ENCODE results near the gene CACUL1.

Gene CACUL1

GRCh38 chr10:118638680-118639079, 116.1 kb downstream of the CACUL1 start:
- Histone ChIP-seq H3K36me3 (ENCODE audit: control insufficient read depth in 1 of 2, insufficient read depth in 2 of 2, low read length in 2 of 2) (no peaks in the 10 kb centered on the region), H3K4me3 (ENCODE audit: low read depth, low read length) (no peak overlapping the region), H3K18ac (ENCODE audit: low read length) (no peak overlapping the region)

DNA sequence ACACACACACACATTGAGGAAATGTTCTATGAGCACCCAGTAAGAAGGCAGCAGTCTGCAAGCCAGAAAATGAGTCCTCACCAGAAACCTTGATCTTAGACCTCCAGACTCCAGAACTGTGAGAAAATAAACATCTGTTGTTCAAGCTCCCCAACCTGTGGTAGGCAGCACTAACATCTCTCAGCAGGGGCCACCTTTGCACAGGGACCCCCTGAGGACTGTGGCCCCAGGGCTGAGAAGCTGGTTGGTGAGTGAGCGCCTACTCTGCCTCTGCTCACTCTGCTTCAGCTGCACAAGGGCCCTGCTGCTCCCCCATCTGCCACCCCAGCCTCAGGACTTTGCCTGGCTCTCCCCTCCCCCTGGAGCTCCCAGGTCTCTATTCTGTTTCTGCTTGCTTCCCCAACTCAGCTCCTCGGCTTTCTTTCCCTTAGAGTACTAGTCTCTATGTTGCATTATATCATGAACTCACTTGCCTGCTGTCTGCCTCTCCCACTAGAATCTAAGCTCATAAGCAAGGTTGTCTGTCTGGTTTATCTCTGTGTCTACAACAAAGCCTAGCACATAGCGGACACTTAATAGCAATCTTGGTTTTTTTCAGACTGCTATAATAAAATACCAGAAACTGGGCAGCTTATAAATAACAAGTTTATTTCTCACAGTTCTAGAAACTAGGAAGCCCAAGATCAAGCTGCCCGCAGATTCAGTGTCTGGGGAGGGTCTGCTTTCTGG, 118.9 kb downstream of the CACUL1 start:
- no CpG with 5 or more reads among the region's 4 CpGs for WGBS (ENCODE audit: extremely low coverage, insufficient coverage, insufficient read length)
- Histone ChIP-seq H2BK120ac (ENCODE audit: insufficient read depth, low read length, poor library complexity) (no peak overlapping the region), H3K36me3 (ENCODE audit: control insufficient read depth in 1 of 2, insufficient read depth in 2 of 2, low read length in 2 of 2) (no peaks in the 10 kb centered on the region), H3K4ac (ENCODE audit: low read depth, low read length) (no peak overlapping the region), H3K79me2 (ENCODE audit: control insufficient read depth, insufficient read depth, low read length, poor library complexity) (no peaks in the 10 kb centered on the region), H3K27ac (ENCODE audit: low read depth, low read length) (no peak overlapping the region), H3K9me3 (ENCODE audit: insufficient read depth, low read depth, low read length) (peaks cover 4% of the 10 kb centered on the region), H3K18ac (ENCODE audit: low read length) (no peak overlapping the region), H2AFZ (ENCODE audit: insufficient read depth, low read length, poor library complexity) (no peak overlapping the region), H4K8ac (ENCODE audit: low read depth, low read length) (no peak overlapping the region), H2AK5ac (ENCODE audit: low read length) (no peak overlapping the region), H4K91ac (ENCODE audit: low read depth, low read length) (no peak overlapping the region), H2BK5ac (ENCODE audit: low read depth, low read length, poor library complexity) (no peak overlapping the region), H3K4me3 (ENCODE audit: low read depth, low read length) (no peak overlapping the region), H3K4me2 (ENCODE audit: low read length) (no peak overlapping the region), H2BK12ac (ENCODE audit: low read length) (no peak overlapping the region), H3K4me1 (ENCODE audit: control insufficient read depth in 1 of 2, insufficient read depth in 2 of 2, low read length in 2 of 2) (no peaks in the 10 kb centered on the region), H3K23ac (ENCODE audit: low read length) (no peak overlapping the region), H3K79me1 (ENCODE audit: low read length) (no peaks in the 10 kb centered on the region), H3K14ac (ENCODE audit: low read length) (no peak overlapping the region), H3K27me3 (ENCODE audit: insufficient read depth, low read length) (no peaks in the 10 kb centered on the region), H4K12ac (ENCODE audit: low read depth, low read length) (no peak overlapping the region), H3K9ac (ENCODE audit: low read length) (no peak overlapping the region)
- DNase-seq, result no peak

More at GRCh38 chr10:118638680-118639079, 116.1 kb downstream of the CACUL1 start:
- Histone ChIP-seq H2BK5ac (ENCODE audit: low read depth, low read length, poor library complexity) (no peak overlapping the region), H2AFZ (ENCODE audit: insufficient read depth, low read length, poor library complexity) (no peak overlapping the region), H3K14ac (ENCODE audit: low read length) (no peak overlapping the region), H3K79me1 (ENCODE audit: low read length) (no peaks in the 10 kb centered on the region), H3K27me3 (ENCODE audit: insufficient read depth, low read length) (no peaks in the 10 kb centered on the region), H2AK5ac (ENCODE audit: low read length) (no peak overlapping the region), H3K9ac (ENCODE audit: low read length) (no peak overlapping the region), H3K27ac (ENCODE audit: low read depth, low read length) (no peak overlapping the region), H4K12ac (ENCODE audit: low read depth, low read length) (no peak overlapping the region), H3K4ac (ENCODE audit: low read depth, low read length) (no peak overlapping the region), H3K79me2 (ENCODE audit: control insufficient read depth, insufficient read depth, low read length, poor library complexity) (no peaks in the 10 kb centered on the region), H3K23ac (ENCODE audit: low read length) (no peak overlapping the region), H2BK120ac (ENCODE audit: insufficient read depth, low read length, poor library complexity) (no peak overlapping the region), H4K91ac (ENCODE audit: low read depth, low read length) (no peak overlapping the region), H3K4me1 (ENCODE audit: control insufficient read depth in 1 of 2, insufficient read depth in 2 of 2, low read length in 2 of 2) (no peaks in the 10 kb centered on the region), H3K4me2 (ENCODE audit: low read length) (no peak overlapping the region), H4K8ac (ENCODE audit: low read depth, low read length) (no peak overlapping the region), H3K9me3 (ENCODE audit: insufficient read depth, low read depth, low read length) (peaks cover 15% of the 10 kb centered on the region), H2BK12ac (ENCODE audit: low read length) (no peak overlapping the region)
- DNase-seq, result no peak
- WGBS (ENCODE audit: extremely low coverage, insufficient coverage, insufficient read length), result no CpG with 5 or more reads among the region's 9 CpGs

GRCh38 chr10:118633786-118634185, 121.0 kb downstream of the CACUL1 start:
- H3K36me3 ChIP-seq (ENCODE audit: control insufficient read depth in 1 of 2, insufficient read depth in 2 of 2, low read length in 2 of 2), result no peaks in the 10 kb centered on the region
- H3K18ac ChIP-seq (ENCODE audit: low read length), result no peak overlapping the region
- no peak overlapping the region for H4K91ac ChIP-seq (ENCODE audit: low read depth, low read length)
- H3K4ac ChIP-seq (ENCODE audit: low read depth, low read length), result no peak overlapping the region
- H3K9me3 ChIP-seq (ENCODE audit: insufficient read depth, low read depth, low read length), result no peaks in the 10 kb centered on the region
- no peaks in the 10 kb centered on the region for H3K79me1 ChIP-seq (ENCODE audit: low read length)
- H3K27ac ChIP-seq (ENCODE audit: low read depth, low read length), result no peak overlapping the region
- no peak overlapping the region for H2BK5ac ChIP-seq (ENCODE audit: low read depth, low read length, poor library complexity)
- H2BK120ac ChIP-seq (ENCODE audit: insufficient read depth, low read length, poor library complexity), result no peak overlapping the region
- H3K23ac ChIP-seq (ENCODE audit: low read length), result no peak overlapping the region
- no peak overlapping the region for H2AFZ ChIP-seq (ENCODE audit: insufficient read depth, low read length, poor library complexity)
- H2BK12ac ChIP-seq (ENCODE audit: low read length), result no peak overlapping the region
- H3K14ac ChIP-seq (ENCODE audit: low read length), result no peak overlapping the region
- no peak overlapping the region for H4K8ac ChIP-seq (ENCODE audit: low read depth, low read length)
- H2AK5ac ChIP-seq (ENCODE audit: low read length), result no peak overlapping the region
- no peak overlapping the region for H4K12ac ChIP-seq (ENCODE audit: low read depth, low read length)
- WGBS (ENCODE audit: extremely low coverage, insufficient coverage, insufficient read length), result no CpG with 5 or more reads among the region's 7 CpGs
- H3K4me1 ChIP-seq (ENCODE audit: control insufficient read depth in 1 of 2, insufficient read depth in 2 of 2, low read length in 2 of 2), result no peaks in the 10 kb centered on the region
- H3K9ac ChIP-seq (ENCODE audit: low read length), result no peak overlapping the region
- no peak overlapping the region for H3K4me2 ChIP-seq (ENCODE audit: low read length)
- DNase-seq, result no peak
- no peaks in the 10 kb centered on the region for H3K79me2 ChIP-seq (ENCODE audit: control insufficient read depth, insufficient read depth, low read length, poor library complexity)
- H3K27me3 ChIP-seq (ENCODE audit: insufficient read depth, low read length), result no peaks in the 10 kb centered on the region
- H3K4me3 ChIP-seq (ENCODE audit: low read depth, low read length), result no peak overlapping the region

GRCh38 chr10:118629211-118629610, 125.6 kb downstream of the CACUL1 start:
- no peaks in the 10 kb centered on the region for H3K79me1 ChIP-seq (ENCODE audit: low read length)
- no peak for DNase-seq

More at GRCh38 chr10:118629211-118629610, 125.6 kb downstream of the CACUL1 start:
- Histone ChIP-seq H3K4me1 (ENCODE audit: control insufficient read depth in 1 of 2, insufficient read depth in 2 of 2, low read length in 2 of 2) (no peaks in the 10 kb centered on the region), H2BK5ac (ENCODE audit: low read depth, low read length, poor library complexity) (no peak overlapping the region), H3K27me3 (ENCODE audit: insufficient read depth, low read length) (no peaks in the 10 kb centered on the region), H3K79me2 (ENCODE audit: control insufficient read depth, insufficient read depth, low read length, poor library complexity) (no peaks in the 10 kb centered on the region), H3K9me3 (ENCODE audit: insufficient read depth, low read depth, low read length) (peaks cover 1% of the 10 kb centered on the region), H2AFZ (ENCODE audit: insufficient read depth, low read length, poor library complexity) (no peak overlapping the region), H3K23ac (ENCODE audit: low read length) (no peak overlapping the region), H3K4me3 (ENCODE audit: low read depth, low read length) (no peak overlapping the region), H3K36me3 (ENCODE audit: control insufficient read depth in 1 of 2, insufficient read depth in 2 of 2, low read length in 2 of 2) (no peaks in the 10 kb centered on the region), H3K18ac (ENCODE audit: low read length) (no peak overlapping the region), H4K12ac (ENCODE audit: low read depth, low read length) (no peak overlapping the region), H4K91ac (ENCODE audit: low read depth, low read length) (no peak overlapping the region), H3K27ac (ENCODE audit: low read depth, low read length) (no peak overlapping the region), H3K4ac (ENCODE audit: low read depth, low read length) (no peak overlapping the region), H4K8ac (ENCODE audit: low read depth, low read length) (no peak overlapping the region), H3K9ac (ENCODE audit: low read length) (no peak overlapping the region), H2AK5ac (ENCODE audit: low read length) (no peak overlapping the region), H3K14ac (ENCODE audit: low read length) (no peak overlapping the region), H2BK12ac (ENCODE audit: low read length) (no peak overlapping the region), H2BK120ac (ENCODE audit: insufficient read depth, low read length, poor library complexity) (no peak overlapping the region), H3K4me2 (ENCODE audit: low read length) (no peak overlapping the region)
- no CpG with 5 or more reads among the region's 3 CpGs for WGBS (ENCODE audit: extremely low coverage, insufficient coverage, insufficient read length)

Data from trophoblast cell (in vitro differentiated cells and primary cell).